PC-3 (cell line): Measurements from ENCODE around the gene PALD1. TPM values are rescaled to one million over a fixed set of nuclear protein-coding genes. Genes with fewer than 3 reads are reported as not detected.

Experiments
- ATAC-seq: fragments of 200-7000 bp; cut with Tn5 transposase; 2 replicates; pipeline ENCODE4 v1.9.1; 2020; ENCODE audit warnings: mild to moderate bottlenecking, moderate library complexity
- BruUV-seq: library from RNA; stranded (reverse); fragments of 400-500 nt; replicated peaks from 2 replicates; lab custom pipeline; 2021; lab: Mats Ljungman, UMichigan
- CTCF ChIA-PET: fragments of 300-600 bp; sonication (Branson Sonifier 250); formaldehyde crosslinking; loops from one replicate; lab custom pipeline; 2022; ENCODE audit warnings: antibody characterized with exemption; lab: Charles Lee
- POLR2A ChIA-PET: fragments of 300-600 bp; sonication (Branson Sonifier 250); formaldehyde crosslinking; loops from one replicate; lab custom pipeline; 2022; ENCODE audit warnings: antibody characterized with exemption; ENCODE audit not compliant: unreplicated experiment; lab: Charles Lee
- DNase-seq: peaks from one replicate; pipeline ENCODE4 v3.0.0-alpha.2; 2015
- H2AFZ ChIP-seq: fragments of 300-600 bp; sonication (generic); 2 replicates; pipeline ENCODE4 v1.6.0; 2016; ENCODE audit warnings: antibody characterized with exemption, low read length
- H3F3A ChIP-seq: fragments of 300-600 bp; sonication (generic); one replicate; pipeline ENCODE4 v1.6.0; 2017; ENCODE audit warnings: antibody characterized with exemption, low read length, control low read depth, mild to moderate bottlenecking; ENCODE audit not compliant: unreplicated experiment
- H3K27ac ChIP-seq: fragments of 300-600 bp; sonication (generic); 2 replicates; pipeline ENCODE4 v1.5.1; 2016; ENCODE audit warnings: mild to moderate bottlenecking, low read length
- H3K27me3 ChIP-seq: fragments of 300-600 bp; sonication (generic); 2 replicates; pipeline ENCODE4 v1.6.1; 2016; ENCODE audit warnings: low read length, mixed read lengths
- H3K36me3 ChIP-seq: fragments of 300-600 bp; sonication (generic); 2 replicates; pipeline ENCODE4 v1.6.1; 2016; ENCODE audit warnings: low read depth, mixed run types, low read length, mixed read lengths
- H3K4me1 ChIP-seq: fragments of 300-600 bp; sonication (generic); 2 replicates; pipeline ENCODE4 v1.5.1; 2016; ENCODE audit warnings: low read length; ENCODE audit not compliant: insufficient read depth
- H3K4me2 ChIP-seq: fragments of 300-600 bp; sonication (generic); 2 replicates; pipeline ENCODE4 v1.6.0; 2016; ENCODE audit warnings: low read length
- H3K4me3 ChIP-seq: fragments of 300-600 bp; sonication (generic); 2 replicates; pipeline ENCODE4 v1.5.1; 2016; ENCODE audit warnings: mild to moderate bottlenecking, low read length, mixed read lengths
- H3K79me2 ChIP-seq: fragments of 300-600 bp; sonication (generic); 2 replicates; pipeline ENCODE4 v1.6.1; 2017; ENCODE audit warnings: low read length, mixed read lengths
- H3K9ac ChIP-seq: fragments of 300-600 bp; sonication (generic); 2 replicates; pipeline ENCODE4 v1.6.0; 2016; ENCODE audit warnings: mild to moderate bottlenecking, low read length
- H3K9me2 ChIP-seq: fragments of 300-600 bp; sonication (generic); replicated peaks from 2 replicates; pipeline ENCODE4 v1.6.1; 2016; ENCODE audit warnings: mixed run types, low read length, mixed read lengths
- H3K9me3 ChIP-seq: fragments of 300-600 bp; sonication (generic); 2 replicates; pipeline ENCODE4 v1.6.1; 2016; ENCODE audit warnings: low read length, mixed read lengths
- H4K20me1 ChIP-seq: fragments of 300-600 bp; sonication (generic); 2 replicates; pipeline ENCODE4 v1.6.1; 2016; ENCODE audit warnings: low read length, mixed read lengths
- CTCF ChIP-seq: fragments of 300-600 bp; sonication (generic); conservative IDR thresholded peaks from 2 replicates; pipeline ENCODE4 v1.5.1; 2017; ENCODE audit warnings: antibody characterized with exemption, low read depth, mild to moderate bottlenecking, low read length
- EZH2 ChIP-seq: fragments of 300-600 bp; sonication (generic); IDR thresholded peaks from one replicate; pipeline ENCODE4 v1.6.1; 2017; ENCODE audit warnings: antibody characterized with exemption, mild to moderate bottlenecking, low read length; ENCODE audit not compliant: unreplicated experiment
- EZH2phosphoT487 ChIP-seq: fragments of 300-600 bp; sonication (generic); IDR thresholded peaks from 2 replicates; pipeline ENCODE4 v1.6.1; 2018; ENCODE audit warnings: mild to moderate bottlenecking, antibody characterized with exemption, low read length, borderline replicate concordance
- intact Hi-C: fragments of 100-400 bp; cut with micrococcal nuclease; formaldehyde crosslinking; loops from 2 replicates; pipeline ENCODE4 v1.9.0; 2023
- total RNA-seq: library from RNA; depleted of rRNA; stranded (reverse); fragments of >200 nt; gene quantifications from 2 replicates; pipeline ENCODE4 v1.2.3, GENCODE V29; 2014

Gene PALD1
- total RNA-seq, 1 experiment from 2014 or later, result 0.80 TPM

- H2AFZ ChIP-seq, result no peak overlapping the region
These were observed 15.2 kb downstream of the PALD1 start for GRCh38 chr10:70493660-70494234.

GRCh38 chr10:70494536-70494935, 16.0 kb downstream of the PALD1 start:
- Histone ChIP-seq H3K4me3 (no peak overlapping the region), H3K9me3 (no peaks in the 10 kb centered on the region), H3K27me3 (0 out of 2 replicates have a peak, but pooled peaks cover 7% of the 10 kb centered on the region), H3K9ac (no peak overlapping the region), H3K4me2 (no peak overlapping the region), H4K20me1 (no peaks in the 10 kb centered on the region), H3K79me2 (no peaks in the 10 kb centered on the region), H3K4me1 (no peaks in the 10 kb centered on the region), H3K9me2 (no peaks in the 10 kb centered on the region), H2AFZ (no peak overlapping the region), H3K36me3 (no peaks in the 10 kb centered on the region), H3F3A (no peaks in the 10 kb centered on the region), H3K27ac (no peak overlapping the region)
- ATAC-seq, result no peak; the same call in 1 of the 2 replicates
- no peak for DNase-seq
- TF ChIP-seq EZH2phosphoT487 (no peak), CTCF (no peak), EZH2 (no peak)
- ChIA-PET POLR2A (no interaction called here), CTCF (interaction anchor here (1.1 kb wide), 1 partner anchor 33 kb away, joined by 4 read pairs; no protein-coding TSS in a partner anchor)
- no TSS peak for BruUV-seq
- intact Hi-C loops, result no loop called here

More at GRCh38 chr10:70493660-70494234, 15.2 kb downstream of the PALD1 start:
- no TSS peak for BruUV-seq
- no peaks in the 10 kb centered on the region for H3K9me3 ChIP-seq
- 0 out of 2 replicates have a peak, but pooled peaks cover 7% of the 10 kb centered on the region for H3K27me3 ChIP-seq
- H3K4me1 ChIP-seq, result no peaks in the 10 kb centered on the region
- ATAC-seq (no peak), DNase-seq (no peak)
- no peaks in the 10 kb centered on the region for H3F3A ChIP-seq
- no peak overlapping the region for H3K4me3 ChIP-seq
- H3K36me3 ChIP-seq, result no peaks in the 10 kb centered on the region
- intact Hi-C loops, result no loop called here
- no peaks in the 10 kb centered on the region for H3K79me2 ChIP-seq
- H3K4me2 ChIP-seq, result no peak overlapping the region
- H3K27ac ChIP-seq, result no peak overlapping the region
- ChIA-PET CTCF (interaction anchor here (1.1 kb wide), 1 partner anchor 33 kb away, joined by 4 read pairs; no protein-coding TSS in a partner anchor), POLR2A (no interaction called here)
- no peaks in the 10 kb centered on the region for H4K20me1 ChIP-seq
- H3K9me2 ChIP-seq, result no peaks in the 10 kb centered on the region
- H3K9ac ChIP-seq, result no peak overlapping the region
- TF ChIP-seq EZH2phosphoT487 (no peak), EZH2 (no peak), CTCF (no peak)

GRCh38 chr10:70494966-70495365, 16.4 kb downstream of the PALD1 start:
- H2AFZ ChIP-seq, result no peak overlapping the region
- no peaks in the 10 kb centered on the region for H3K36me3 ChIP-seq
- TF ChIP-seq EZH2, result no peak
- TF ChIP-seq CTCF, result no peak
- TF ChIP-seq EZH2phosphoT487, result no peak
- H4K20me1 ChIP-seq, result no peaks in the 10 kb centered on the region
- no peak overlapping the region for H3K4me2 ChIP-seq
- no peaks in the 10 kb centered on the region for H3F3A ChIP-seq
- no peaks in the 10 kb centered on the region for H3K9me2 ChIP-seq
- H3K79me2 ChIP-seq, result no peaks in the 10 kb centered on the region
- no TSS peak for BruUV-seq
- ATAC-seq (no peak), DNase-seq (no peak)
- no peak overlapping the region for H3K4me3 ChIP-seq
- ChIA-PET CTCF (interaction anchor here (0.6 to 1.1 kb wide), 2 partner anchors 21 to 33 kb away, joined by 4 to 5 read pairs; no protein-coding TSS in a partner anchor), POLR2A (no interaction called here)
- no peak overlapping the region for H3K27ac ChIP-seq
- H3K4me1 ChIP-seq, result no peaks in the 10 kb centered on the region
- intact Hi-C loops, result no loop called here
- no peaks in the 10 kb centered on the region for H3K9me3 ChIP-seq
- 0 out of 2 replicates have a peak, but pooled peaks cover 7% of the 10 kb centered on the region for H3K27me3 ChIP-seq
- no peak overlapping the region for H3K9ac ChIP-seq
